Testis (tissue), 3 donors: ENCODE measurements around the gene CPT1C. TPM values are rescaled to one million over a fixed set of nuclear protein-coding genes. Genes with fewer than 3 reads are reported as not detected.
"Not testable (repeated sequence)": the region's sequence is repeated elsewhere in the genome, so short reads cannot be mapped to it uniquely, and the experiment has no call there.

Experiments
- DNase-seq: peaks from one replicate; pipeline ENCODE4 v3.0.0-alpha.2; 2019
- H3K27ac ChIP-seq, 2 donors: fragments of 200-600 bp; sonication (generic); one replicate each; pipeline ENCODE4 v1.5.1; 2019
- H3K27me3 ChIP-seq: fragments of 200-600 bp; sonication (generic); one replicate; pipeline ENCODE4 v1.5.1; 2019
- H3K36me3 ChIP-seq: fragments of 200-600 bp; sonication (generic); one replicate; pipeline ENCODE4 v1.5.1; 2017; ENCODE audit warnings: low read depth; ENCODE audit errors: missing control alignments
- H3K4me1 ChIP-seq: fragments of 200-600 bp; sonication (generic); one replicate; pipeline ENCODE4 v1.5.1; 2019
- H3K4me3 ChIP-seq, 2 donors: fragments of 200-600 bp; sonication (generic); one replicate each; pipeline ENCODE4 v1.5.1; 2017 to 2019
- H3K9me3 ChIP-seq: fragments of 200-600 bp; sonication (generic); one replicate; pipeline ENCODE4 v1.5.1; 2017
- POLR2A ChIP-seq: fragments of 450-650 bp; IDR thresholded peaks from one replicate; pipeline ENCODE4 v1.6.1; 2017; ENCODE audit warnings: antibody characterized with exemption, mild to moderate bottlenecking, moderate library complexity
- WGBS, 2 donors: methylation state at CpG; one replicate each; pipeline ENCODE4 v1.1.5; 2018; 5-methylcytosine and 5-hydroxymethylcytosine counted together
- intact Hi-C: fragments of 100-400 bp; cut with DNase I; formaldehyde crosslinking; loops from one replicate; pipeline ENCODE4 v1.15.1; 2023; ENCODE audit warnings: low total_unique reads
- polyA plus RNA-seq: library from polyadenylated mRNA; stranded (reverse); fragments of 350-450 nt; fragmentation: Illumina TruSeq; extraction: RNeasy Lipid Tissue Mini Kit (QIAGEN cat#74804); gene quantifications from one replicate; pipeline ENCODE4 v1.2.3, GENCODE V29; 2014; ENCODE audit warnings: low read depth, low replicate concordance; ENCODE audit not compliant: insufficient read depth
- total RNA-seq, 2 donors: library from RNA; depleted of rRNA; stranded (reverse); fragments of >200 nt; gene quantifications; one replicate each; pipeline ENCODE4 v1.2.3, GENCODE V29; 2016
- TF ChIP-seq, protein P1 (sequence below), 3 experiments: fragments of 450-650 bp in 2 of 3; fragments of 200-600 bp in 1 of 3; sonication (generic) in 1 of 3; IDR thresholded peaks; one replicate each; pipeline ENCODE4 v1.5.1; 2016 to 2019; ENCODE audit warnings: antibody characterized with exemption in 3 of 3, mild to moderate bottlenecking in 2 of 3, moderate library complexity in 1 of 3

CPT1C gene
- total and polyA plus RNA-seq, 3 donors from 2014 or later = 8.8 to 17.1 (median 9.8) TPM

DNA sequence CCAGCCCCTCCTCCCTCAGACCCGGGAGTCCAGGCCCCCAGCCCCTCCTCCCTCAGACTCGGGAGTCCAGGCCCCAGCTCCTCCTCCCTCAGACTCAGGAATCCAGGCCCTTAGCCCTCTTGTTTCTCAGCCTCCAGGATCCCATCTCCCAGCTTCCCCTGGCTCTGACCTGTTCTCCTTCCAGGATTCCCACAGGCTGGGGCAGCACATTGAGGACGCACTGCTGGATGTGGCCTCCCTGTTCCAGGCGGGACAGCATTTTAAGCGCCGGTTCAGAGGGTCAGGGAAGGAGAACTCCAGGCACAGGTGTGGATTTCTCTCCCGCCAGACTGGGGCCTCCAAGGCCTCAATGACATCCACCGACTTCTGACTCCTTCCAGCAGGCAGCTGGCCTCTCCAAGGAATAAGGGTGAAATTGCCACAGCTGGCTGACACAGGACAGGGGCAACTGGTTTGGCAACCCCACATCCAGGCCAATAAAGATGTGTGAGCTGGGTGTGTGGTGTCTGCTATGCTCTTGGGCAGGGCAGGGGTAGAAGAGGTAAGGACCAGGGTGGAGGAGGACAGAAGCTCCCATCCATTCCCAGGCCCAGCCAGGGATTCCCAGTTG is 22.4 kb downstream of the CPT1C start:
- WGBS, 2 donors = 64 to 65% methylated on average over 5 to 8 of the region's 8 CpGs
- DNase-seq = no peak
- H3K4me3 ChIP-seq = no peak overlapping the region
- TF ChIP-seq POLR2A = no peak
- TF ChIP-seq, protein P1, sequence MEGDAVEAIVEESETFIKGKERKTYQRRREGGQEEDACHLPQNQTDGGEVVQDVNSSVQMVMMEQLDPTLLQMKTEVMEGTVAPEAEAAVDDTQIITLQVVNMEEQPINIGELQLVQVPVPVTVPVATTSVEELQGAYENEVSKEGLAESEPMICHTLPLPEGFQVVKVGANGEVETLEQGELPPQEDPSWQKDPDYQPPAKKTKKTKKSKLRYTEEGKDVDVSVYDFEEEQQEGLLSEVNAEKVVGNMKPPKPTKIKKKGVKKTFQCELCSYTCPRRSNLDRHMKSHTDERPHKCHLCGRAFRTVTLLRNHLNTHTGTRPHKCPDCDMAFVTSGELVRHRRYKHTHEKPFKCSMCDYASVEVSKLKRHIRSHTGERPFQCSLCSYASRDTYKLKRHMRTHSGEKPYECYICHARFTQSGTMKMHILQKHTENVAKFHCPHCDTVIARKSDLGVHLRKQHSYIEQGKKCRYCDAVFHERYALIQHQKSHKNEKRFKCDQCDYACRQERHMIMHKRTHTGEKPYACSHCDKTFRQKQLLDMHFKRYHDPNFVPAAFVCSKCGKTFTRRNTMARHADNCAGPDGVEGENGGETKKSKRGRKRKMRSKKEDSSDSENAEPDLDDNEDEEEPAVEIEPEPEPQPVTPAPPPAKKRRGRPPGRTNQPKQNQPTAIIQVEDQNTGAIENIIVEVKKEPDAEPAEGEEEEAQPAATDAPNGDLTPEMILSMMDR (IDR thresholded peaks at IDR 0.05) = no peak
- H3K36me3 ChIP-seq = no peaks in the 10 kb centered on the region
- no peaks in the 10 kb centered on the region for H3K27me3 ChIP-seq
- no peak overlapping the region for H3K27ac ChIP-seq
- intact Hi-C loops = no loop called here
- H3K4me1 ChIP-seq = no peaks in the 10 kb centered on the region
- no peaks in the 10 kb centered on the region for H3K9me3 ChIP-seq

DNA sequence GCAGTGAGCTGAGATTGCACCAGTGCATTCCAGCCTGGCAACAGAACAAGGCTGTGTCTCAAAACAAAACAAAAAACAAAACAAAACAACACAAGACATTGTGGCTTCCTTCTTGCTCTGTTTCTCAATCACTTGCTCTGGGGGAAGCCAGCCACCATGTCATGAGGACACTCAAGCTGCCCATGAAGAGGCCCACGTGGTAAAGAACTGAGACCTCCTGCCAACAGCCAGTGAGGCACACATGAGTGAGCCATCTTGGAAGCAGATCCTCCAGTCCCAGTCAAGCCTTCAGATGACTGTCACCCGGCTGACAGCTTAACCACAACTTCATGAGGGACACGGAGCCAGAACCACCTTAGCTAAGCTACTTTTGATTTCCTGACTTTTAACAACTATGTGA is 25.2 kb downstream of the CPT1C start:
- no peak for DNase-seq
- intact Hi-C loops = no loop called here
- WGBS, 2 donors = 77 to 88% methylated on average over 3 of the region's 3 CpGs
- H3K27me3 ChIP-seq = no peaks in the 10 kb centered on the region
- H3K36me3 ChIP-seq = no peaks in the 10 kb centered on the region
- no peak overlapping the region for H3K4me3 ChIP-seq
- no peaks in the 10 kb centered on the region for H3K9me3 ChIP-seq
- no peak overlapping the region for H3K27ac ChIP-seq
- TF ChIP-seq, protein P1 (IDR thresholded peaks at IDR 0.05) = no peak
- TF ChIP-seq POLR2A = no peak
- no peaks in the 10 kb centered on the region for H3K4me1 ChIP-seq

DNA sequence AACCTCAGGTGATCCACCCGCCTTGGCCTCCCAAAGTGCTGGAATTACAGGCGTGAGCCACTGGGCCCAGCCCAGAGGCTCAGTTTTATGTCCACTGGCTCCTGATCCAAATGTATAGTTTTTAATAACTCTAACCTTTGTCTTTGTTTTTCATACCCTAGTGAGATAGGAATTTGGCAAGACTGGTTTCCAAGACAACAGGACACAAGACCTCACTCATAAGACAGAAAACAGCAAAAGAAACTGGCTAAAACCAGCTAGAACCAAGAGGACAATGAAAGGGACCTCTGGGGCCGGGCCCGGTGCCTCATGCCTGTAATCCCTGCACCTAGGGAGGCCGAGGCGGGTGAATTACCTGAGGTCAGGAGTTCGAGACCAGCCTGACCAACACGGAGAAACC is 27.6 kb downstream of the CPT1C start:
- H3K27ac ChIP-seq = no peak overlapping the region
- no peaks in the 10 kb centered on the region for H3K27me3 ChIP-seq
- no peak for DNase-seq
- intact Hi-C loops = no loop called here
- no peak overlapping the region for H3K4me3 ChIP-seq
- no peaks in the 10 kb centered on the region for H3K36me3 ChIP-seq
- WGBS, 2 donors = 77 to 89% methylated on average over 8 of the region's 8 CpGs
- H3K9me3 ChIP-seq = no peaks in the 10 kb centered on the region
- H3K4me1 ChIP-seq = no peaks in the 10 kb centered on the region
- no peak for TF ChIP-seq POLR2A
- TF ChIP-seq, protein P1 (IDR thresholded peaks at IDR 0.05) = no peak

DNA sequence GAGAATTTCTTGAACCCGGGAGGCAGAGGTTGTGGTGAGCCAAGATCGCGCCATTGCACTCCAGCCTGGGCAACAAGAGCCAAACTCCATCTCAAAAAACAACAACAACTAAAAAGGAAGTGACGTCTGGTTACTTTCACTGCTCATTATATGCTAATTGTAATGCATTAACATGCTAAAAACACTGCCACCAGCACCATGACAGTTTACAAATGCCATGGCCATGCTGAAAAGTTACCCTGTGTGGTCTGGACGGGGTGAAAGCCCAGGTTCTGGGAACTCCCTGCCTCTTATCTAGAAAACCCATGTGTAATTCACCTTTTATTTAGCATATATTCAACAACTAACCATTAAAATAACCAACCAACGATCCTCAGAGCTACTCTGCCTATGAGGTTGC is 28.1 kb downstream of the CPT1C start:
- DNase-seq = no peak
- Histone ChIP-seq H3K4me3 (no peak overlapping the region), H3K27ac (no peak overlapping the region), H3K27me3 (no peaks in the 10 kb centered on the region), H3K9me3 (no peaks in the 10 kb centered on the region), H3K4me1 (no peaks in the 10 kb centered on the region), H3K36me3 (no peaks in the 10 kb centered on the region)
- 60 to 71% methylated on average over 6 of the region's 6 CpGs for WGBS, 2 donors
- intact Hi-C loops = no loop called here
- TF ChIP-seq, protein P1 (IDR thresholded peaks at IDR 0.05) = no peak
- no peak for TF ChIP-seq POLR2A

DNA sequence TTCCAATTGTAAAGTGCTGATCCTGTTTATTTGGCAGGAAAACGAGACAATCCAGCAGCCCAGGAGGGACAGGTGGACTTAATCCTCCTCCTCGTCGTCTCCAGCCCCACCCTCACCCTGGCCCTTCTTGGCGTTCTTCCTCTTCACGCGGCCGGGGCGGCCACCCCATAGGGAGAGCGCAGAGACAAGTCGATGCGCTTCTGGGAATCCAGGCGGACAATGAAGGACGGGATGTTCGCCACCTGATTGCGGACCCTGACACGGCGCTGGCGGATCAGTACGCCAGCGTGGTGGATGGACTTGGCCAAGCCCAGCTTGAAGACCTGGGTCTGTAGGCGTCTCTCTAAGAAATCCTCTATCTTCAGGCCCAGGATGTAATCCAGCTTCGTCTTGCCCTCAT is 28.5 kb downstream of the CPT1C start:
- DNase-seq, H3K27ac ChIP-seq, intact Hi-C loops, H3K27me3 ChIP-seq, H3K36me3 ChIP-seq, H3K9me3 ChIP-seq, H3K4me3 ChIP-seq, H3K4me1 ChIP-seq: not testable (repeated sequence)
- WGBS, 2 donors = 47 to 78% methylated on average over 9 to 18 of the region's 22 CpGs
